WTC11 (cell line): ENCODE measurements around the gene MDM4. TPM values are rescaled to one million over a fixed set of nuclear protein-coding genes. Genes with fewer than 3 reads are reported as not detected.

ENCODE experiments used
- ATAC-seq: fragments of 200-7000 bp; cut with Tn5 transposase; 2 replicates; pipeline ENCODE4 v1.10.0; 2021; ENCODE audit warnings: mild to moderate bottlenecking, moderate library complexity
- CTCF ChIA-PET: fragments of 300-600 bp; sonication (Branson Sonifier 250); formaldehyde crosslinking; loops from one replicate; lab custom pipeline; 2021; ENCODE audit warnings: antibody characterized with exemption; lab: Charles Lee
- POLR2A ChIA-PET: fragments of 350-600 bp; sonication (Branson Sonifier 250); formaldehyde crosslinking; loops from one replicate; lab custom pipeline; 2021; ENCODE audit warnings: antibody characterized with exemption; lab: Charles Lee
- DNase-seq: peaks from one replicate; pipeline ENCODE4 v3.0.0; 2021; ENCODE audit warnings: low spot score
- H3K27ac Mint-ChIP-seq: 2 replicates; pipeline ENCODE4 v1.8.0; 2021; ENCODE audit warnings: mixed read lengths
- H3K27me3 Mint-ChIP-seq: 2 replicates; pipeline ENCODE4 v1.8.0; 2021; ENCODE audit warnings: low read depth, mild to moderate bottlenecking, moderate library complexity, mixed read lengths
- H3K36me3 Mint-ChIP-seq: 2 replicates; pipeline ENCODE4 v1.8.0; 2021; ENCODE audit warnings: mixed read lengths
- H3K4me1 Mint-ChIP-seq: 2 replicates; pipeline ENCODE4 v1.8.0; 2022; ENCODE audit warnings: mixed read lengths
- H3K4me3 Mint-ChIP-seq: 2 replicates; pipeline ENCODE4 v1.8.0; 2021; ENCODE audit warnings: mild to moderate bottlenecking, moderate library complexity, mixed read lengths
- H3K9me3 Mint-ChIP-seq: 2 replicates; pipeline ENCODE4 v1.8.0; 2021; ENCODE audit warnings: mixed read lengths
- ARID4B ChIP-seq: sonication (generic); formaldehyde crosslinking; IDR thresholded peaks from 2 replicates; pipeline ENCODE4 v1.8.0; 2023; ENCODE audit warnings: missing genetic modification reagents, mild to moderate bottlenecking, borderline replicate concordance
- CREB1 ChIP-seq: sonication (generic); formaldehyde crosslinking; IDR thresholded peaks from 2 replicates; pipeline ENCODE4 v1.8.0; 2023; ENCODE audit warnings: mild to moderate bottlenecking, missing genetic modification reagents
- CTCF ChIP-seq: fragments of 200-600 bp; IDR thresholded peaks from 2 replicates; pipeline ENCODE4 v1.8.0; 2022; ENCODE audit warnings: antibody characterized with exemption
- KAT7 ChIP-seq: sonication (generic); formaldehyde crosslinking; IDR thresholded peaks from 2 replicates; pipeline ENCODE4 v1.8.1; 2023; ENCODE audit warnings: missing genetic modification reagents, mild to moderate bottlenecking, borderline replicate concordance
- MXD4 ChIP-seq: fragments of 250-450 bp; sonication (Bioruptor Pico); IDR thresholded peaks from 2 replicates; pipeline ENCODE4 v1.8.0; 2021; ENCODE audit warnings: mild to moderate bottlenecking, moderate library complexity, borderline replicate concordance
- NR1H2 ChIP-seq: sonication (generic); formaldehyde crosslinking; IDR thresholded peaks from 2 replicates; pipeline ENCODE4 v1.9.0; 2021; ENCODE audit warnings: mild to moderate bottlenecking, moderate library complexity, missing genetic modification reagents
- PRDM15 ChIP-seq: sonication (generic); formaldehyde crosslinking; IDR thresholded peaks from 2 replicates; pipeline ENCODE4 v1.8.0; 2022; ENCODE audit warnings: missing genetic modification reagents
- SMAD4 ChIP-seq: sonication (generic); formaldehyde crosslinking; IDR thresholded peaks from 2 replicates; pipeline ENCODE4 v1.8.0; 2022; ENCODE audit warnings: mild to moderate bottlenecking, missing genetic modification reagents
- ZNF281 ChIP-seq: sonication (generic); formaldehyde crosslinking; IDR thresholded peaks from 2 replicates; pipeline ENCODE4 v1.8.0; 2023; ENCODE audit warnings: mild to moderate bottlenecking, missing genetic modification reagents
- total RNA-seq: library from RNA; stranded (reverse); gene quantifications from 3 replicates; pipeline ENCODE4 v1.2.3, GENCODE V29; 2021
- TF ChIP-seq, protein P1 (sequence below): sonication (generic); formaldehyde crosslinking; IDR thresholded peaks from 2 replicates; pipeline ENCODE4 v1.8.1; 2023; ENCODE audit warnings: mild to moderate bottlenecking, missing genetic modification reagents

Gene MDM4
- total RNA-seq, 1 experiment from 2014 or later, result 76.2 TPM

DNA sequence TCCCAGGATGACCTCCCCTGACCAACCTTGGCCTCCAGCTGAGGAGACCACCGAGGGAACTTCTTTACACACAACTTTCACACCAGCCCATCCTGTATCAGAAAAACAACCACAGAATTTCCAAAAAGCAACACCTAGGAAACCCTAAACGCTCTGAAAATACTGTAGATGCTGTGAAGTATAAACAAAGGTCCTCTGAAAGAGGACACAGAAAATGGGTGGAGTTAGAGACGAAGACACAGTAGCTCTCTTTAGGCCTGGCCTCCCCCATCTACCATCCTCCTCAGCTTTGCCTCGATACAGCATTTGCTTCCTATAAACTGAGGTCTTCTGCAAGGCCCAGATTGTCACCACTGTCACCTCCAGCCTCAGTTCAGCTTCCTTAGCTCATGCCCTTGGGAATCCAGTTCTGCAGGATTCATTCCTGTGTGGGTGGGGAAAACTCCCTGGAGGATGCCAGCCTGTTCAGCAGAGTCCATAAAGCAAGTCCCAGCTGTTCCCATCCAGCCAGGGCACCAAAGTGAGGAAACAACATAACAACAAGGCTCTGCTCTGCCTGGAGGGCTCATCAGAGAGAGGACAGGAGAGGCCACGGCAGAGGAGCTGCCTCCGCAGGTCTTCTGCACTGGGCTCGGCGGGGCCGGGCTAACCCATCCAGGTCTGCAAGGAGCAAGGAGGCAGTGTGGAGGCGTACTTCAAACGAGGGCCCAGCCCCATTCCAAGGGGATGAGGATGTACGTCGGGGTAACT, 36.6 kb upstream of the MDM4 start:
- H3K4me3 Mint-ChIP-seq, result no peak overlapping the region
- H3K9me3 Mint-ChIP-seq, result no peaks in the 10 kb centered on the region
- no peak for TF ChIP-seq NR1H2 (CRISPR knock-in tag)
- TF ChIP-seq CREB1, result no peak
- TF ChIP-seq ZNF281 (CRISPR knock-in tag), result no peak
- TF ChIP-seq ARID4B (CRISPR knock-in tag), result no peak
- TF ChIP-seq PRDM15, result no peak
- TF ChIP-seq, protein P1, sequence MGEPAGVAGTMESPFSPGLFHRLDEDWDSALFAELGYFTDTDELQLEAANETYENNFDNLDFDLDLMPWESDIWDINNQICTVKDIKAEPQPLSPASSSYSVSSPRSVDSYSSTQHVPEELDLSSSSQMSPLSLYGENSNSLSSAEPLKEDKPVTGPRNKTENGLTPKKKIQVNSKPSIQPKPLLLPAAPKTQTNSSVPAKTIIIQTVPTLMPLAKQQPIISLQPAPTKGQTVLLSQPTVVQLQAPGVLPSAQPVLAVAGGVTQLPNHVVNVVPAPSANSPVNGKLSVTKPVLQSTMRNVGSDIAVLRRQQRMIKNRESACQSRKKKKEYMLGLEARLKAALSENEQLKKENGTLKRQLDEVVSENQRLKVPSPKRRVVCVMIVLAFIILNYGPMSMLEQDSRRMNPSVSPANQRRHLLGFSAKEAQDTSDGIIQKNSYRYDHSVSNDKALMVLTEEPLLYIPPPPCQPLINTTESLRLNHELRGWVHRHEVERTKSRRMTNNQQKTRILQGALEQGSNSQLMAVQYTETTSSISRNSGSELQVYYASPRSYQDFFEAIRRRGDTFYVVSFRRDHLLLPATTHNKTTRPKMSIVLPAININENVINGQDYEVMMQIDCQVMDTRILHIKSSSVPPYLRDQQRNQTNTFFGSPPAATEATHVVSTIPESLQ, result no peak
- TF ChIP-seq KAT7 (CRISPR knock-in tag), result no peak
- no peak for TF ChIP-seq MXD4 (CRISPR knock-in tag)
- TF ChIP-seq SMAD4 (CRISPR knock-in tag), result no peak
- TF ChIP-seq CTCF, result no peak
- ATAC-seq, result no peak
- CTCF ChIA-PET, result interaction anchor here (0.9 to 6.2 kb wide), 11 partner anchors 14 to 327 kb away, joined by 3 to 130 read pairs (median 12); partner anchors contain the start of genes GOLT1A, MDM4 and PIK3C2B
- POLR2A ChIA-PET, result interaction anchor here (0.8 to 1.2 kb wide), 2 partner anchors 12 to 15 kb away, joined by 3 read pairs; partner anchors contain the start of gene PIK3C2B
- no peak overlapping the region for H3K27ac Mint-ChIP-seq
- H3K36me3 Mint-ChIP-seq, result no peaks in the 10 kb centered on the region
- no peaks in the 10 kb centered on the region; the same call in 1 of the 2 replicates for H3K27me3 Mint-ChIP-seq
- H3K4me1 Mint-ChIP-seq, result peaks cover 62% of the 10 kb centered on the region
- DNase-seq, result no peak
